ENCODE measurements around the gene SLC38A2.
A peak's percentile ranks its signal among the peaks of the same experiment; 100 is the strongest.

SLC38A2 gene

DNA sequence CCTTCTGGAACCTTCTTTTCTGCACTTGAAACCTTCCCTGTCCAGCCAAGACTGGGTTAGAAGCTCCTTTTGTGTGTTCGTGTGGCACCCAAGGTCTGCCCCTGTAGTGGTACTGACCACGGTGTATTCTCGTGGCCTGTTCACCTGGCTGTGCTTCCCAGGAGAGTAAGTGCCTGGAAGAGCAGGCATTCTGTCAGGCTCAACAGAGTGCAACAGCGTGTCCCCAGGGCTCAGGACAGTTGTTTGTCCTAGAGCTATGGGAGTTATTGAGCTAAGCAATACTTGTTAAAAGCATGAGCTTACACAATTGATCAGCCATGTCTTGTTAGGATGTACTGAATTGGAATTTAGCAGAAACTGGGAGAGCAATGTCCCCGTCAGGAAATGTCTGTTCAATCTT lies 12.9 kb upstream of the SLC38A2 start:
- Histone ChIP-seq H3K4me3 (ENCODE audit: insufficient read depth, low read depth, low read length, poor library complexity, severe bottlenecking) (no peak overlapping the region), H3K36me3 (ENCODE audit: control insufficient read depth, insufficient read depth, low read length) (no peaks in the 10 kb centered on the region), H3K9me3 (ENCODE audit: control insufficient read depth, low read length) (no peaks in the 10 kb centered on the region), H3K27me3 (replicated peaks; ENCODE audit: control insufficient read depth, insufficient read depth, low read length, poor library complexity, severe bottlenecking) (no peaks in the 10 kb centered on the region), H3K27ac (ENCODE audit: insufficient read depth, low read length, poor library complexity, severe bottlenecking) (no peak overlapping the region), H3K4me1 (ENCODE audit: control insufficient read depth, insufficient read depth, low read length, poor library complexity, severe bottlenecking) (peaks cover 7% of the 10 kb centered on the region)
- DNase-seq, result no peak

DNA sequence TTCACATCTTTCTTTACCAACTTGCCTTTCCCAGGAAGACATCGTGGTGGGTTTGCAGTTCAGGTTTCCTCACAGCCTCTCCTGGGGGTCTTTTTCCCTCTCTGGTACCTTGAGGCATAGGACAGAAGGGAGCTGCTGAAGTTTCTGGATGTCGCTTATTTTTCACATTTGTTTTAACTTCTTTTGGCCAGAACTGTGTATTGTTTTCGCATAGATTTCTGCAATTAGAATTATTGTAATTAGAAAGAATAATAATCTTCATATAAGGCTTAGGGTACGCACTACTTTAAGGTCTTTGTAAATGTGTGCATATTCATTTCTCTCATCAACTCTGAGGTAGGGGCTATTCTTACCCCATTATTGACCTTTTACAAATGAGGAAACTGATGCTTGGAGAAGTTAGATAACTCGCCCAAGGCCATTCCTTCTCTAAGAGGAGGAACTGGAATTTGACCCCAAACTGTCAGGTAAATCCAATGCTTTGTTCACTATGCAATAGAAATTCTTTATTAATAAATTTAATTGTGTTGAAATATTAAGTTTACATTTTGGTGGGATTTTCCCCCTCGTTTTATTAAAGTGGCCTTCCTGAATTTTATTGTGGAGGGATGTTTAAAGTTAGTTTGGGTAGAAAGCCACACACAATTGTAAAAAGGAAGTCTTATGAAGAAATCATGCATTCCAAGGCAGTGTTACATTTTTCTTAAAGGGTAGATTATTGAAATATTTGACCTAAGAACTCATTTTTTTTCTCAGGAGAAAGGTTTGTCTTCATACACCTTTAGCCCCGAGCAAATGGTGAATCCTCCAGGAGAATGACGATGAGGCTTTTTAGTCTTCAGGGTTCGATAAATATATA lies 12.1 kb upstream of the SLC38A2 start:
- Histone ChIP-seq H3K4me3 (ENCODE audit: insufficient read depth, low read depth, low read length, poor library complexity, severe bottlenecking) (peak overlapping the region; percentile 84), H3K36me3 (ENCODE audit: control insufficient read depth, insufficient read depth, low read length) (no peaks in the 10 kb centered on the region), H3K9me3 (ENCODE audit: control insufficient read depth, low read length) (no peaks in the 10 kb centered on the region), H3K27me3 (replicated peaks; ENCODE audit: control insufficient read depth, insufficient read depth, low read length, poor library complexity, severe bottlenecking) (no peaks in the 10 kb centered on the region), H3K4me1 (ENCODE audit: control insufficient read depth, insufficient read depth, low read length, poor library complexity, severe bottlenecking) (peaks cover 7% of the 10 kb centered on the region), H3K27ac (ENCODE audit: insufficient read depth, low read length, poor library complexity, severe bottlenecking) (peak overlapping the region; percentile 89)
- DNase-seq, result no peak

DNA sequence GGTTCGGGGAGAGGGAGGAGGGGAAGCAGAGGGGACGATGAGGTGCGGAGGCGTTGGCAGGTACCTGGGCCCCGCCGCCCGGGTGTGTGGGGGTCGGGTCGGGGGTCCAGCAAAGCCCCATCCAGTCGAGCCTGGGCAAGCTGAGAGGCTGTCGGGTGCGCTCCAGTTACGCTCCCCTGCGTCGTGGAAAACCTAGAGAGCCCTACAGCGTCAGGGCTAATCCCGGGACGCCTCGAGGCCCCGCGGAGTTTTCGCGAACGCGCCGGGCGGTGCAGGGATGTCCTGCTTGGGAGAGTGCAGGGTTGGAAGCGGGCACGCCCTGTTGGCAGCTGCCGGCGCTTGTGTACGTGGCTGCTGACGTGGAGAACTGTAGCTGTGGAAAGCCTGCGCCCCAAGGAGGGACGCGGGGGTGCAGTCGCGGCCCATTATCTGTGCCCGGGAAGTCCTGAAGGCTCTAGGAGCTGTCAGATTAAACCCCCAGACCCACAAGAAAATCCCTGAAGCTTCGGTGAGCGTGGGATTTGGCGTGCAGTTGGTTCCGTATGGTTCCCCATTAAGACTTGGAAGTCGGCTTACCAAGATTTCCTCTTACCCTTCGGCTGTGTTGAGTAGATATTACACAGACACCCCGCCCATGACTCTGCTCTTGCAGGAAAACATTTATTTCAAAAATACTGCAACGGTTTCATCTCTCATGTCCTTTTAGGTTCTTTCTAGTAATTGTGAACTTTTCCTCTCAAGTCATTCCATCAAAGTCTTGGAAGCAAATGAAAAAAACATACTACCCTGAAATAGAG lies 11.3 kb upstream of the SLC38A2 start:
- Histone ChIP-seq H3K27me3 (replicated peaks; ENCODE audit: control insufficient read depth, insufficient read depth, low read length, poor library complexity, severe bottlenecking) (no peaks in the 10 kb centered on the region), H3K9me3 (ENCODE audit: control insufficient read depth, low read length) (no peaks in the 10 kb centered on the region), H3K4me1 (ENCODE audit: control insufficient read depth, insufficient read depth, low read length, poor library complexity, severe bottlenecking) (peaks cover 7% of the 10 kb centered on the region), H3K4me3 (ENCODE audit: insufficient read depth, low read depth, low read length, poor library complexity, severe bottlenecking) (peak overlapping the region; percentile 84), H3K27ac (ENCODE audit: insufficient read depth, low read length, poor library complexity, severe bottlenecking) (peak overlapping the region; percentile 89), H3K36me3 (ENCODE audit: control insufficient read depth, insufficient read depth, low read length) (no peaks in the 10 kb centered on the region)
- DNase-seq, result peak; percentile 53 to 71 (median 70)

DNA sequence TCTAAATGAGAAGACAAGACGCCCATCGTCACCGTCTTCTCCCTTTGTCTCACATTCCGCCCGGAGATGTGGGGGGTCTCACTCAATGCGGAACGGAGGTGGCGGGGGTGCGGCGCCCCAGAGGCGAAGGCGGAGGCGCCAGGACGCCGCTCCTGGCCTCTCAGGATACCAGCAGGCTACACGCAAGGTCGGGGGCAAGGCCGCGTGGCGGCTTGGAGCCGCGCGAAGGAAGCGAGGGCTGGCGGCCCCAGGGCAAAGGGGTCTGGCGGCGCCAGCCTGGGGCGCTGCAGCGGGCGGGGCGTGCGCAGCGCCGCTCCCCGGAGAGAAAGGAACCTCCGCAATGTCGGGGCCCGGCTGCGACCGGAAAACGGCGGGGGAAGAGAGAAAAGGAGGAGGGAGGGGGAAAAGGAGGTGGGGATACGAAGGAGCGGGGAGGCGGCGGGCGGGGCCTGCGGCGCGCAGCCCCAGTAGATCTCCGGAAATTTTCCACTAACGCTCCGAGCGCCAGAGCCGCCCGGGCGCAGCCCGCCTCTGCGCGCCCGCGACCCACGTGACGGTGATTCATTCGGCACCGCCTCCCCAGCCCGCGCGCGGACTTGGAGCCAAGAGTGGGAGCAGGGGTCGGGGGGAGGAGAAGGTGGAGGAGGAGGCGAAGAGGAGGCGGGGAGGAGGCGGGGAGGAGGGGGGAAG lies 10.5 kb upstream of the SLC38A2 start:
- H3K27ac ChIP-seq (ENCODE audit: insufficient read depth, low read length, poor library complexity, severe bottlenecking), result peak overlapping the region; percentile 89
- DNase-seq, result peak; percentile 89 to 92 (median 91)
- peak overlapping the region; percentile 84 for H3K4me3 ChIP-seq (ENCODE audit: insufficient read depth, low read depth, low read length, poor library complexity, severe bottlenecking)
- H3K4me1 ChIP-seq (ENCODE audit: control insufficient read depth, insufficient read depth, low read length, poor library complexity, severe bottlenecking), result peaks cover 7% of the 10 kb centered on the region
- H3K36me3 ChIP-seq (ENCODE audit: control insufficient read depth, insufficient read depth, low read length), result no peaks in the 10 kb centered on the region
- H3K9me3 ChIP-seq (ENCODE audit: control insufficient read depth, low read length), result no peaks in the 10 kb centered on the region
- no peaks in the 10 kb centered on the region for H3K27me3 ChIP-seq (replicated peaks; ENCODE audit: control insufficient read depth, insufficient read depth, low read length, poor library complexity, severe bottlenecking)

DNA sequence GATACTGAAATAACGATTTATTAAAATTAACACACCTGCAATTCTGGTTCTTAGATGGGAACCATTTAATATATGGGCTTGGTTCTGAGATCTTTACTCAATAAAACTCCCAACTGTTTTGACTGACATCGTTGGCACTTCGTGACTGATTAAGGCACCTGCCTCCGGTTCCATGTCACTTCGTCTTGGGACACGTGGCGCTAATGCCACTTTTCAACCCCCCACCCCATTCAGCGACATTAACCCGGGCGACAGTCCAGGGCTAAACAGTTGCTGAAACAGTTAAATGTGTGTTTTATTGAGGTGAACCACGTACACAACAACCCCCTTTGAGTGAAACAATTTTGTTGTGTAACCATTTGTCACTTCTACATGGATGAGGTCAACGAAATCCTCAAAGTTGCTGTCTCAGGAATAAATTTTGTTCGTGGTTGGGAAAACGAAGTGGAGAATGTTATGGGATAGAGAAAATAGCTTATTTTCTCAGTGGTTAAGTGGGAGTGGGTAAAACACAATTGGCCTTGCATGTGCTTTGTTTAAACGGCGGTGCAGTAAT lies 9.9 kb upstream of the SLC38A2 start:
- H3K4me1 ChIP-seq (ENCODE audit: control insufficient read depth, insufficient read depth, low read length, poor library complexity, severe bottlenecking), result peaks cover 7% of the 10 kb centered on the region
- H3K36me3 ChIP-seq (ENCODE audit: control insufficient read depth, insufficient read depth, low read length), result no peaks in the 10 kb centered on the region
- peak overlapping the region; percentile 89 for H3K27ac ChIP-seq (ENCODE audit: insufficient read depth, low read length, poor library complexity, severe bottlenecking)
- no peak for DNase-seq
- no peaks in the 10 kb centered on the region for H3K9me3 ChIP-seq (ENCODE audit: control insufficient read depth, low read length)
- H3K4me3 ChIP-seq (ENCODE audit: insufficient read depth, low read depth, low read length, poor library complexity, severe bottlenecking), result peak overlapping the region; percentile 84
- H3K27me3 ChIP-seq (replicated peaks; ENCODE audit: control insufficient read depth, insufficient read depth, low read length, poor library complexity, severe bottlenecking), result no peaks in the 10 kb centered on the region

DNA sequence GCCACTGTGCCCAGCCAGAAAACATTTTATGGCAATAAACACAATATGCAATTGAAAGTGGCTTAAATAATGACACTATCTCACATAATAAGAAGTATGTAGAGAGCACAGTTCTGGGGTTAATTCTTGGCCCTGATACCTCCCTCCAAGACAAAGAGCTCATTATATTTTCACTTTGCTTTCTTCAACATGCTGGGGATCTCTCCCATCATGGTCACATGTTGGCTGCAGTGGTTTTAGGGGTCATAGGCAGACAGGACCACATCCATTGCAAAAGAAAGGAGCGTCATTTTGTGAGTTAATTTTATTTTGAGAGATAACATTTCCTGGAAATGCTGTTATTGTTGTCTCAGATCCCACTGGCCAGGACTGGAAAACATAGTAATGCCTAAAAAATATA lies 8.3 kb upstream of the SLC38A2 start:
- H3K27ac ChIP-seq (ENCODE audit: insufficient read depth, low read length, poor library complexity, severe bottlenecking), result no peak overlapping the region
- no peak overlapping the region for H3K4me3 ChIP-seq (ENCODE audit: insufficient read depth, low read depth, low read length, poor library complexity, severe bottlenecking)
- no peaks in the 10 kb centered on the region for H3K9me3 ChIP-seq (ENCODE audit: control insufficient read depth, low read length)
- DNase-seq, result no peak
- H3K4me1 ChIP-seq (ENCODE audit: control insufficient read depth, insufficient read depth, low read length, poor library complexity, severe bottlenecking), result peaks cover 7% of the 10 kb centered on the region
- H3K36me3 ChIP-seq (ENCODE audit: control insufficient read depth, insufficient read depth, low read length), result no peaks in the 10 kb centered on the region
- H3K27me3 ChIP-seq (replicated peaks; ENCODE audit: control insufficient read depth, insufficient read depth, low read length, poor library complexity, severe bottlenecking), result no peaks in the 10 kb centered on the region

DNA sequence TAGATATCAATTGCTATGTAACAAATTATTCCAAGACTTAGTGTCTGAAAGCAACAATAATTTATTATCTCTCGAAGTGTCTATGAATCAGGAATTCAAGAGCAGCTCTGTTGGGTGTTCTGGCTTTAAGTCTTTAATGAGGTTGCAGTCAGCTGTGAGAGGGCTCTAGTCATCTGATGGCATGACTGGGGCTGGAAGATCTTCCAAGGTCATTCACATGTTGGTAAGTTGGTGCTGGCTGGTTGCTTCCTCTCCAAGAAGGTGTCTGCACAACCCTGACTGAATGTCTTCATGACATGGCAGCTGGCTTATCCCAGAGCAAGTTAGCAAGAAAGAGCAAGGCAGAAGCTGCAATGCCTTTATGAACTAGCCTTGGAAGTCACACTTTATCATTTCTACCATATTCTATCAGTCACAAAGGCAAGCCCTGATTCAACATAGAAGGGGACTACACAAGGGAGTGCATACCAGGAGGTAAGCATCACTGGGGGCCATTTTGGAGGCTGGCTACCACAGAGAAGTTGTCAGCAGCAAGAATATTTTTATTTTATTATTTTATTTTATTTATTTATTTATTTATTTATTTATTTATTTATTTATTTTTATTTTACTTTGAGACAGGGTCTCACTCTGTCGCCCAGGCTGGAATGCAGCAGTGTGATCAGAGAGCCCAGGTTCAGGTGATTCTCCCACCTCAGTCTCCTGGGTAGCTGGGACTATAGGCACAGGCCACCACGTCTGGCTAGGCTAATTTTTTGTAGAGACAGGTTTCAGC lies 7.6 kb upstream of the SLC38A2 start:
- Histone ChIP-seq H3K36me3 (ENCODE audit: control insufficient read depth, insufficient read depth, low read length) (no peaks in the 10 kb centered on the region), H3K27me3 (replicated peaks; ENCODE audit: control insufficient read depth, insufficient read depth, low read length, poor library complexity, severe bottlenecking) (no peaks in the 10 kb centered on the region), H3K4me1 (ENCODE audit: control insufficient read depth, insufficient read depth, low read length, poor library complexity, severe bottlenecking) (peaks cover 7% of the 10 kb centered on the region), H3K4me3 (ENCODE audit: insufficient read depth, low read depth, low read length, poor library complexity, severe bottlenecking) (no peak overlapping the region), H3K9me3 (ENCODE audit: control insufficient read depth, low read length) (no peaks in the 10 kb centered on the region), H3K27ac (ENCODE audit: insufficient read depth, low read length, poor library complexity, severe bottlenecking) (no peak overlapping the region)
- DNase-seq, result no peak

DNA sequence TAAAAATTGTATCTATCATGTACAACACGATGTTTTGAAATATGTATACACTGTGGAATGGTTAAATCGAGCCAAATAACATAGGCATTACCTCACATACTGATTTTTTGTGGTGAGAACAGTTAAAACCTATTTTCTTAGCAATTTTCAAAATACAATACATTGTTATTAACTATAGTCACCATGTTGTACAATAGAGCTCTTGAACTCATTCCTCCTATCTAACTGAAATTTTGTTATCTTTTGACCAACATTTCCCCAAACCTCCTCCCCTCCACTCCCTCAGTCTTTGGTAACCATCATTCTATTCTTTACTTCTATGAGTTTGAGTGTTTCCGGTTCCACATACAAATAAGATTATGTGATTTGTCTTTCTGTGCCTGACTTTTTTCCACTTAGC lies 6.8 kb upstream of the SLC38A2 start:
- Histone ChIP-seq H3K4me1 (ENCODE audit: control insufficient read depth, insufficient read depth, low read length, poor library complexity, severe bottlenecking) (peaks cover 5% of the 10 kb centered on the region), H3K4me3 (ENCODE audit: insufficient read depth, low read depth, low read length, poor library complexity, severe bottlenecking) (no peak overlapping the region), H3K9me3 (ENCODE audit: control insufficient read depth, low read length) (no peaks in the 10 kb centered on the region), H3K36me3 (ENCODE audit: control insufficient read depth, insufficient read depth, low read length) (no peaks in the 10 kb centered on the region), H3K27ac (ENCODE audit: insufficient read depth, low read length, poor library complexity, severe bottlenecking) (no peak overlapping the region), H3K27me3 (replicated peaks; ENCODE audit: control insufficient read depth, insufficient read depth, low read length, poor library complexity, severe bottlenecking) (no peaks in the 10 kb centered on the region)
- DNase-seq, result no peak

DNA sequence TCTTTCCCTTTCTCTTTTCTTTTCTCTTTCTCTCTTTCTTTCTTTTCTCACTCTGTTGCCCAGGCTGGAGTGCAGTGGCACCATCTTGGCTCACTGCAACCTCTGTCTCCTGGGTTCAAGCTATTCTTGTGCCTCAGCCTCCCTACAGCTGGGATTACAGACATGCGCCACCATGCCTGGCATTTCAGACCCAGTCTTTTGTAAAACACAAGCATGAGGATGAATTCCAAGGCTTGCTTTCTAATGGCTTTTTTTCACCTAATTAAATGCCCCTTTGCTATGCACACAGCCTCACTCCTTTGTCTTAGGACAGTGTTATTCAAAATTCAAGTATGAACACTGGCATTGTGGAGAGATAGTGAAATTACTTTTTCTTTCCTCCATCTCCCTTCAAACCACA lies 6.0 kb upstream of the SLC38A2 start:
- no peak for DNase-seq
- Histone ChIP-seq H3K36me3 (ENCODE audit: control insufficient read depth, insufficient read depth, low read length) (no peaks in the 10 kb centered on the region), H3K27me3 (replicated peaks; ENCODE audit: control insufficient read depth, insufficient read depth, low read length, poor library complexity, severe bottlenecking) (no peaks in the 10 kb centered on the region), H3K27ac (ENCODE audit: insufficient read depth, low read length, poor library complexity, severe bottlenecking) (no peak overlapping the region), H3K9me3 (ENCODE audit: control insufficient read depth, low read length) (no peaks in the 10 kb centered on the region), H3K4me1 (ENCODE audit: control insufficient read depth, insufficient read depth, low read length, poor library complexity, severe bottlenecking) (peaks cover 11% of the 10 kb centered on the region), H3K4me3 (ENCODE audit: insufficient read depth, low read depth, low read length, poor library complexity, severe bottlenecking) (no peak overlapping the region)
